ENCODE results near the gene TBC1D10B.

TBC1D10B gene

GRCh38 chr16:30349675-30350074, 20.6 kb downstream of the TBC1D10B start:
- no peak for TF ChIP-seq CTCF (IDR thresholded peaks at IDR 0.05)

- no peak for TF ChIP-seq CTCF (IDR thresholded peaks at IDR 0.05)
Observed at GRCh38 chr16:30348929-30349328, 21.4 kb downstream of the TBC1D10B start.

- TF ChIP-seq CTCF (IDR thresholded peaks at IDR 0.05): no peak
Observed at GRCh38 chr16:30348113-30348512, 22.2 kb downstream of the TBC1D10B start.

GRCh38 chr16:30346286-30346685, 24.0 kb downstream of the TBC1D10B start:
- no peak for TF ChIP-seq CTCF (IDR thresholded peaks at IDR 0.05)

- no peak for TF ChIP-seq CTCF (IDR thresholded peaks at IDR 0.05)
Observed at GRCh38 chr16:30342751-30343490, 27.4 kb downstream of the TBC1D10B start.

GRCh38 chr16:30340621-30341020, 29.7 kb downstream of the TBC1D10B start:
- no peak for TF ChIP-seq CTCF (IDR thresholded peaks at IDR 0.05)

GRCh38 chr16:30335598-30336474, 34.5 kb downstream of the TBC1D10B start:
- no peak for TF ChIP-seq CTCF (IDR thresholded peaks at IDR 0.05)
